D341Med (cell line): ENCODE measurements around the gene GRM5.
"Not testable (repeated sequence)": the region's sequence is repeated elsewhere in the genome, so short reads cannot be mapped to it uniquely, and the experiment has no call there.

Source experiments
- DNase-seq: peaks from one replicate; pipeline ENCODE4 v3.0.0; 2012; ENCODE audit warnings: low spot score

GRM5 gene

DNA sequence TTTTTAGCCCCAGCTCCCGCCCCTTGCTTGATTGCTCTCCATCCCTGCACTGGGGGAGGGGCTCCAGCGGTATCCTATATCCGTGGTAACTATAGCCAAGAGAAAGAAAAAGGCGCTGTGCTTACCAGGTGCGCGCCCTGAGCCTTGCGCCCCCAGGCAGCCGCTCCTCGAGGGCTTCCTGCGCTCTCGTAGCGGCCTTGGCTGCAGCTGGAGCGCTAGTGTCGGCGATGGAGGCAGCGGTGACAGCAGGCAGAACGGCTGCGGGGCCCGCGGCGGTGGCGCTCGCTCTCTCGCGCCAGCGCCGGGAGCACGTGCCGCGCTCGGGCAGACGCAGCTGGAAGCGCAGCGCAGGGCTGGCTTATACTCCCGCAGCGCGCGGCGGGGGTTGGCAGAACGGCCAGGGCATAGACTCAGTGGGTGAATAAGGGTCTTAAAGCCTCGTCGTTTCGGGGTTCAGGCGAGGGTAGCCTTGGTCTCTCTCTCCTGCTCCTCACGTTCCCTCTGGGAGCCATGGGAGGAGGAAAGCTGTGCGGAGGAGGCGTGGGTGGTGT is at the start of gene GRM5:
TSS of gene GRM5 (minus strand) at position 332 of the 551 bp plus-strand sequence. CDS start 18,110 bp downstream, outside the sequence.
- DNase-seq: peak; percentile 63

DNA sequence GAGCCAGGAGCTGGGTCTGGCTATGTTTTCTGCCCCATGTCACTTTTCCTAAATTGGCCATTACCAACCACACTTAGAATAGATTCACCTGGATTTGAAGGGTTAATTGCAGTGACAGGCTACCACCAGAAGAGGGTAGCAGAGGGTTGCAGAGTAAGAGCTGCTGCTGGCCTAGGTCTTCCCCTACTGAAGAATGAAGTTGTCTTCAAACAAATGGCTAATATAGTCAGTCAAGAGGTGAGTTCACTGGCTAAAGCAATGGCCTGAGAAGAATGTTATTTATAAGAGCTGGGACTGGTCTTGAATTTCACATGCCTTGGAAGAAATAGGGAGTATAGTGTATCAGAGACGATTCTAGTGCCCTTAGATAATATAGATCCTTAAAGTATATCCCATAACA is 32.2 kb upstream of the GRM5 start:
- not testable (repeated sequence) for DNase-seq

DNA sequence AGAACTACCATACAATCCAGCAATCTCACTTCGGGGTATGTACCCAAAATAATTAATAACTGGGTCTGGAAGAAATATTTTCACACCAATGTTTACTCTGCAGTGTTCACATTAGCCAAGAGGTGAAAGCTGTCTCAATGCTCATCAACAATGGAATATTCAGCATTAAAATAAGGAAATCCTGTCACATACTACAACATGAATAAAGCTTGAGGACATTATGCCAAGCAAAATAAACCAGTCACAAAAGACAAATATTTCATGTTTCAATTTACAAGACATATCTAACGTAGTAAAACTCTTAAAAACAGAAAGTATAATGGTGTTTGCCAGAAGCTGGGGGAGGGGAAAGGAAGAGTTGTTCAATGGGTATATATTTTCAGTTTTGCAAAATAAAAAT is 28.0 kb upstream of the GRM5 start:
- DNase-seq: not testable (repeated sequence)

DNA sequence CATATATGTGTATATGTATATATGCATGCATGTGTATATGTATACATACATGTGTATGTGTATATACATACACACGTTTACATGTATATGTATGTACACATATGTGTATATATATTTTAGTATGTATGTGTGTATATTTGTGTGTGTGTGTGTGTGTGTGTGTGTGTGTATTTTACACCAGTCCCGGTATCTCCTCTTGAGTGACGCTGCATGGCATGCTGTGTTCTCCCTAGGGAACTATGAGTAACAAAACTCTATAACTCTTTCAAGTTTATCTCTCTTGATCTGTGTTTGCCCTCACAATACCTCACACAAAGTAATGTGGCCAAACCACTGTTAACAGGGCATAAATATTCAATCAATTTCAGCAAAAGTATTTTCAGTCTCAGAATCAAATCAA is 19.2 kb upstream of the GRM5 start:
- DNase-seq: not testable (repeated sequence)

DNA sequence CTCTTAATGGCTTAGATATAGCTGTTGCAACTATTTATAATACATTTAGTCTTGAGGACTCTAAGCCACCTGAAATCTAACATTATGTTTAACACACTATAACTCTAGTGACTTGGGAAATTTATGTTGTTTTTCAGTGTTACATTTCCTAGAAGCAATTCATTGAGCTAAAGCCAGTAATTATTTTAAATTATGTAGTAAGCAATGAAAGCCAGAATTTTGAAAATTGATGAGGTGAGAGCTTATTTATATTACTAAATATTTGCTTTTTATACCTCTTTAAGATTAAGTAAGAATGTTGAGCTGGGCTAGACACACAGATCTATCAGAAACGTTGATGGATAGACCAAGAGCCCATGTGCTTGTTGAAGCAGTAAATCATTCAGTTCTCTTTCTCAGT is 5.1 kb upstream of the GRM5 start:
- DNase-seq: not testable (repeated sequence)

DNA sequence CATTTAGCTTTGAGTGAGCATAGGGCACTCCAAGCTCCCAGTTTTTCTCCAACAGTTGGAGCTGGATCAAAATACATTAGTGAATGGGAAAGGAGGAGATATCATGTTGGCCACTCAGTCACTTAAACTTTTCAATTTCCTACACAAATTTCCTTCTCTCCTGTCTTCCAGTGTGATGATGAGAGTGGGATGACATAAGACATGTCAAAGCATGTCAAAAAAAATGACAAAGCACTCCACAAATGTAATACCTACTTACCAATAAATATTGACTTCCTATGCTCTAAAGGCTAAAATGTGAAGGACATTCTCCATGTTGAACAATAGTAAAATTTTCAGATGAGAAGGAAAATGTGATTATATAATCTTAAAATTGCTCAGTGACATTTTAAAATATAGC is 1.5 kb upstream of the GRM5 start:
- DNase-seq: no peak

DNA sequence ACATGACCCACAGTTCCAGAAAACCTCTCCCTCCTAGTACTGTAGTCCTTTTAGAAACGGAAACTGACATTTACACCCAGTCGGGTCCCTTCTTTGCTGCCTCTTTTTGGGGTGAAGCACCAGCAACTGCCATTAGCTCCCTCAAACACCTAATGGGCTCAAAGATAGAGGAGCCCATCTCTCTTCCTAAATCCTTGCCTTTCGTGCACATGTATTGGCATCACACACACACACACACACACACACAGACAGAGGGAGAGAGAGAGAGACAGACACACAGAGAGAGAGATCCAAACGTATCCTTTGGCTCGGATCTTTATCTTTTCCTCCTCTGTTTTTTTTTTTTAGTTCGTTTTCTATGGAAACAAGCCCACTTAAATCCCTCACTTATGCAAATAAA is 716 bp downstream of the GRM5 start:
- no peak for DNase-seq

DNA sequence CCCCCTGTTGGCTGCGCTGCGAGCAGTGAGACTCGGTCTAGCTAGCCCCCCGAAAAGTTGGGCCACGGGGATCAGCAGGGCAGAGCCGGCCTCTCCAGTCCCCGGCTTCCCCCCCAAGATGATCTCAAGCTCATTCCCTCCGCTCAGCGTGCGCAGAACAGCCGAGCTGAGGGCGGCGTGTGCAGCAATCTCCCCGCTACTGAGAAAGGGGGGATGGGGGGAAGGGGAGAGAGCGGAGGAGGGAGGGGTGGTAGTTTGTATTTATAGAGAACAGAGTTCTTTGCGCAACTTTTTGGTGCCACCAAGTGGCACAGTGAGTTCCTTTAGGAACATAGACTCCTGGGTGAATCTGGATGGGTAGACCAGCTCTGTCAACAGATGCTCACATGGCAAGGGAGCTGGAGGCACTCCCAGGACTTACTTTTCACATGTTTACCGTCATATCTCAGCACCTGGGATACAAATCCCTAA is 2.3 kb downstream of the GRM5 start:
- DNase-seq: not testable (repeated sequence)

DNA sequence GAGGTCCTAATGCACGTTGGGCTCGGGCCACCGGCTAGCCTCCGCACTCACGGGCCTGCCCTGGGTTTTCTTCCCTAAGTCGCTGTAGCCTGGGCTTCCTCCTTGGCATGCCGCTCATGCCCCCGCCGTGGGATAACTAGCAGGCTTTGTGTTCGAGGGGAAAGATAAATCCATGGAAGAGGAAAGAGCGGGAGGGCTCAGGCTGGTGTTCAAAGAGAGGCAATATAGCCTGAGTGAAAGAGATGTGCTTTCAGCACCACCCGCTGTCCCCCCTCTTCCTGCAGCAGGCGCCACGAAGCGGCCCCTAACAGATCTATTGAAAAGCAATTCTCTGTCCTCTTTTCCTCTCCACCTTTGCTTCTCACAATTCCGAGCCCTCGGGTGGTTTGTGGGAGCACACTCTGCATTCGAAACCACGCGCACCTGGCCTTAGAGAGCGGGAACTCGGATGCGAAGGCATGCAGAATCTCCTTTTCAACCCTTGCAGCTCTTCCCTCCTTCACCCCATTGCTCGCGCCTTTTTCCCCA is 2.9 kb downstream of the GRM5 start:
- not testable (repeated sequence) for DNase-seq

DNA sequence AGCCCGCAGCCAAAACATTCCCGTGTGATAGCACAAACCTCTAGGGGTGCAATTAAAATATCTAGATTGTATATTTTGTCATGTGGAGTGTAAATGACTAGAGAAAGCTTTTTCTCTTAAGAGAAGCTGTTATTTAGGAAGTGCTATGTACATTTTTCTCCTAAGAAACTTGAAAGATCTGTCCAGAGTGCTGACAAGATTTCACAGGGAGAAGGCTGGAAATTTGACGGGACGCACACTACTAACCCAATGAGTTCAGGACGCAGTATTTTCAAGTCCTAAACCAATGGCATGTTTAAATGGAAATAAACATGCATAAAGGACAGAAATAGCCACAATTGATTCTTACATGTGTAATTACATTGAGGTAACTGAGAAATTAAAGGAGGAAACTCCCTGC is 3.9 kb downstream of the GRM5 start:
- DNase-seq: not testable (repeated sequence)

DNA sequence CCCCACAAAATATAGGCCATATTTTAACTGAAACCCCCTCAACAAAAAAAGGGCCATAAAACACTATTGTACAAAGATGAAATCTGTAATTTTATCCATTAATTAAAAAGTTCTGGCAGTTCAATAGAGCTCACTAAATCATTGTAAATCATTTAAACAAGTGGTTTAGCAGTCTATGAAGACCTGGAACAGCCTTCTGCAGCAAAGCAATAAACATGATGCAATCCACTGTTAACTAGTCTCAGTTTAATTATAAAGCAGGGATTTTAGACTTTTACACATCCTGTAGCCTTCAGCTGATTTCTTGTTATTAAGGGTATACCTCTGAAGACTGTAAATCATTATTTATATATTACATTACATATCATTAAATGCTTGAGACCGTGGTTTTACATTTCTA is 8.4 kb downstream of the GRM5 start:
- not testable (repeated sequence) for DNase-seq

DNA sequence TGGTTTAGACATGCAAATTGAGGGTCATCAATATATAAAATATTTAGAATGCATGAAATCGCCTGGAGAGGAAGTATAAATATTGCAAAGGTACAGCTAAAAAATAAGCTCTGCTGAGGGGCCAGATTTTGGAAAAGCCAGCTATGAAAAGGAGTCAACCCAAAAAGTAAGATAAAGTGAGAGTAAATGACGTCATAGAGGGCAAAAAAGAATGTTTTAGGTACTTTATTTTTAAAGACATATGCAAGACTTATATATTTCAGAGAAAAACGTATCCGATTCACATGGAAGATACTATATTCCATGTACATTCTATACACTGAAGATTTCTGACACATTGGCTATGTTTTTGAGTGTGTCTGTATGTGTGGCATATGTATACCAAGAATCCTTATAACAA is 13.6 kb downstream of the GRM5 start:
- no peak for DNase-seq

DNA sequence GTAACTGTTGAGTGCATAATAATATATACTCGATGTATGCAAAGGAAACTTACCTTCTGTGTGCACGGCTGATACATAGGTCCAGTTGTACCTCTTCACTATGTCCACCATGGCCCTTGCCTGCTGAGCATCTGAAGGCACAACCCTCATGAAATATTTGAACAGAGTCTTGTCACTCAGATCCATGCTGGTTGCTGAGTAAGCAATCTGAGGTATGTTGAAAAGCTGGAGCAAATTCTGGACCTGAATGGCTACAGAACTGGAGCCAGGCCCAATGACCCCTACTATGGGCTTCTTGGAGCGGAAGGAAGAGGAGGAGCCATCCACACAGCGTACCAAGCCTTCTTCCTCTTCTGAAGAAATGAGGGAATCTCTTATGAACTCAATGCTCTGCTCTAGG is 18.6 kb downstream of the GRM5 start:
- DNase-seq: not testable (repeated sequence)

DNA sequence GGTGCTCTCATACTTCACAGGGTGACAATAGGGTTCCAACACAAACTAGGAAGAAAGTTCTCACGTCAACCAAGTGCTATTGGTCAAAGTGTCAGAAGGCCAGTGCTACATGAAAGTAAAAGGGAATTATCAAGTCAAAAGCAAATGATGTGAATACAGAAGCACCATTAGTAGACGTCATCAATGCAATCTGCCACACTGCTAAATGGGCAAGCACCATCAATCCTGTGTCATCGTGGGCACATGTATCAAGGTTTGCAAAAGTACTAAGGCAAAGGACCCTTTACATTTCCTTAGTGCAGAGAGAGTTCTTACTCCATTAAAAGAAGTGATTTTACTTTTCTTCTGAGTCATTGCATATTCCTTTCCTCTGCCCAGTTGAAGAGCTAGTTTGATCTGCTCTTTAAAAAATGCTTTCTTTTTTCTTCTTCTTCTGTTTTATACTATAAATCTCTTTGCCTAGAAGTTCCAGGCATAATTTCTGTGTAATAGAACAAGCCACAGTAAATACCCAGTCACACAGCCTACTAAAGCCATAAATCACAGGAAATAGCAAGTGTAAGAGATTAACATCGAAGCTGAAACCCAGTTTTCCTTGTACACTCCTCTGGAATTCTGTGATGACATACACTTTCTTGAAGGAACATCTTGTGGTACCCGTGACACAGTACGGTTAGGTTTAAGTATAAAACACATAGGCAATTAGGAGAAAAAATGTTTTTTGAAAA is 21.8 kb downstream of the GRM5 start:
- not testable (repeated sequence) for DNase-seq

DNA sequence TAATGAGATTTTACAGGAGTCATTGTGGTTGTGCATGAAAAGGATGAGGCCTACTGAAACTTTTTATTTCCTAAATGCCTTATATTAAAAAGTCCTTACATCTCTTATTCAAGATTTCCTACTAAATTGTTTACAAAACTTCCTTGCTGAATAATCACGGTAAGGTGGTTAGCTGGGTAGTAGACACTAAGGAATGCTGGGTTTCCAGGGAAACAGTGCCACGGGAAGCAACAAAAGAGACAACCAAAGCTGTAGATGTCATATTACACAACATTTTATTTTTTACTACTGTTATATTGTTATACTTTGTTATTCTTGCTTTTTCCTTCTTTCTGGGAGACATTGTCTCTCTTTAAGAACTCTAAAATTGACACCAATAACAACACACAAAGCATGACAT is 36.1 kb downstream of the GRM5 start:
- not testable (repeated sequence) for DNase-seq

DNA sequence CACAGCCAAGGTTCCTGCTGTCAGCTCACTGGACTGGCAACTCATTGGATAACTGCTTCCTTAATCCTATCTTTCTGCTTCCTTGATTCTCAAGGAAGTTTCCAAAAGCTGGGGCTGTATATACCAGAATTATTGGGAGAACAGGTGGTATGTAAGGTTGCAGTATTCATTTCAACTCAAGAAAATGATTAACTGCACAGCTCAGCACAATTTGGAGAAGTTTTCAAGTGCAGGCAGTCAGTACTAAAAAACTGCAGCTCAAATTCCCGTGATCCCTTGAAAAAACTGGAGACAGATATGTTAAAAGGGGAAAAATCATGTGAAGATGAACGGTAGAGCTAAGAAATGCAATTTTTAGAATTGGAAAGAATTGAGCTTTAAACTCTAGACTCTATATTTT is 44.4 kb downstream of the GRM5 start:
- no peak for DNase-seq

DNA sequence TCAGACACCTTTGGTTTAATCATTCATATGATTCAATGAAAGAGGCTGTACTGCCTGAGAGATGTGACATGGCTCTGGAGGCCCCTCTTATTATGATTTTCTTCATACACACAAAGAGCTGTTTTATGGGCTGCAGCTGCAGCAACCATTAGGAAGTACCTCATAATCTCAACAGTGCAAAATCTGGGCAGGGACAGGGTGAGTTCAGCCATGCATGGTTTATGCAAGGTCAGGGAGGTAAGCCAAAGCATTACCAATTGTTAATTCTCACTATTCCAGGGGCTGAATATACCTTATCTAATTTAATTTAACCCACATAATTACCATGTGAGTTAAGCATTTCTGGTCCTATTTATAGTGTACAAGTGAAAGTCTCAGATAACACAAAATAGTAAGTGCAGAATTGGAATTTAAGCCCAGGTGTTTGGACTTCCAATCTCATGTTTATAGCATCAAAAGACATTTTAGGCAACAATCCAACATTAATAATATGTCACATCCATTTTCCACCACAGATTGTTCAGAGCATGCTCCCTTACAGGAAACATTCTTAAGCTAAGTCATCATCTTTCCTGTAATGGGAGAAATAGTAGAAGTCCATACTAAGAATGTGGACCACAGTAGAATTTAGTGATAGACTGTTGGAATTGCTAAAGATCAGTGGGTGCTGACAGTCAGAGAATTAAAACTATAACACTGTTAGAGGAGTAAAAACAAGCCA is 45.8 kb downstream of the GRM5 start:
- DNase-seq: not testable (repeated sequence)

DNA sequence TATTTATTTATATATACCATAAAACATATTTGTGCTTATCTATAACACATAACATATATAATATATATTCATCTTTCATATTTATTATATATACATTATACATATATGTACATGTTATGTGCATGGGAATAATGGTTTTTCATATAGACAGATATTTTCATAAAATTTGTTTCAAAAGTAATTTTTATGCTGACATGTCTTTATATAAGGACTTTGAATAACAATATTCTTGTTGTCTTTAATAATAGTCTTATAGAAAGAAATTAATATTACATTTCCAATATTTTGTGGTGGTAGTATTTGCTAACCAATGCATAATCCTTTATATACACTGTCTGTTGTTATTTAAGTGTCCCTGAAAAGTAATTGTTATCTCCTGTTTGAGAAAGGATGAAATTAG is 49.6 kb downstream of the GRM5 start:
- DNase-seq: no peak

DNA sequence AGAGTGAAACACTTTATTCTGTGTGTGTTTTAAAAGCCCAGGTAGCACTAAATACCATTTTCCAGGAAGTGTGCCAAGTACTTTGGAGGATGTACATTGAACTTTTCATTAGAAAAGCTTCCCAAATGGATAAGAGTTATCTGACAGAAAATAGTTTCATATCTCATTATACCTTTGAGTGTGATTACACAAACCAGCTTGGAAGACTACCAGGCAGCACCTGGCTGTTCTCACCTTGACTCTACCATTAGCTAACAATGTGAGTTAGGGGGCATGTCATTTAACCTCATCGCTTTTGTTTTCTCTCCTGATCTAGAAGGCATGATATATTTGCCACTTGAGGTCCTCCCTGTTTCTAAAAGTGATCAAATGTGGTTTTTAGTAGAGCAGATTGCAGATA is 50.2 kb downstream of the GRM5 start:
- DNase-seq: no peak

DNA sequence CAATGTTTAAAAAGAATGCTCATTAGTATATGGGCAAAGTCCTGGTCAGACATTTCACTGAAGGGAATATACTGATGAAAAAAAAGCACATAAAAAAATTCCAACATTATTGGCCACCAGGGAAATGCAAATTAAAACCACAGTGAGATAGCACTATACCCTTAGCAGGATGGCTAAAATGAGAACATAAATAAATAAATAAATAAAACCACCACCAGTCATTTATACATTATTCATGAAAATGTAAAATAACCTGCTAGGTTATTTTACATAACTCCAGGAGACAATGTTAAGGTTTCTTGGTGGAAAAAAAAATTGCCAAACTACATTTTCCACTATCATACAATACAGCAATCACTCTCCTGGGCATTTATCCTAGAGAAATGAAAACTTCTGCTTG is 64.9 kb downstream of the GRM5 start:
- not testable (repeated sequence) for DNase-seq

DNA sequence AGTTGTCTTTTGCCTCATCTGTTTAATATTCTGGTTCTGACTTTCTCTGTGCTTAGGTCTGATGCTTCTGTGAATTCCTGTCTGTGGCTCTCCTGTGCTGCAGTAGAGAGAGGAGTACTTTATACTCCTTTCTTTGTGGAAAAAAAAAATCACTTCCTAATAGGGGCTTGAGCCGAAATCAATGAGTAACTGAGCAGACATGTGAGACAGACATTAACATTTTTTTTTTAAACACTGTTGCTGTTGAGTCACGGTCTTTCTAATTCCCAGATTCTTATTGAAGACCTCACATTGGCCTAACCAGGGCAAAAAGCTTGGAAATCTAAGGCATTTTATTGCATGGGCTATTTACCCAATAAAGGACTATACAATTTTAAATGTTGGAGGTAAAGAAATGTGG is 86.1 kb downstream of the GRM5 start:
- DNase-seq: no peak

DNA sequence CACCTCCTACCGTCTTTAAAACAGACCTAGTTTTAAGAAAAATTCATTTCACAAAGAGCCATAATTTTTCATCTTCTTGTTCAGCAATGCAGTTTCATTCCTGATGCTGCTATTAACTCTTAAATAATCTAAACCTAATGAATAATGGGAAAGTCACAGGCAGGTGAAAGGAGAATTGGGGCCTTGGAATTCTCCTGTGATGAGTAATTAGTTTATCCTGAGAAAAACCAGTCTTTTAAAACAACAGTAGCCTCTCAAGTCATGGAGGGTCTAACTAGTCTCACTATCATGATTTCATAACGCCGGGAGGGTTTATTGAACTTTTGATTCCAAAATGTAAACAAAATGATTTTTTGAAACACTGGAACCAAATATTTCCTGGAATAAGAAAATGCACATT is 86.8 kb downstream of the GRM5 start:
- DNase-seq: not testable (repeated sequence)

DNA sequence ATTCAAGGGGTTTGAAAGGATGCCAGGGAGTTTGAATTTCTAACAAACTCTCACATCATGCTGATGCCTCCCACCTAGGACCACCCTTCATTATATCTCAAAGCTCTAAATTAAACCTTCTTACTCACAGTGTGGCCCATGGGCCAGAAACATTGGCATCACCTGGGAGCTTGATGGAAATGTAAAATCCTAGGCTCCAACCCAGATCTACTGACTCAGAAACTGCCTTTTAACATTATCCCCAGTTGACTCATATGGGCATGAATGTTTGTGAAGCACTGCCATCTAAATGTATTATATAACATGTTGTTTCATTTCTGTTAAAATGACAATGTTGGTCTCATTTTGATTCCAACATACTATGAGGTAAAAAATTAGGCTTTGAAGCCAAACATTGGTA is 90.3 kb downstream of the GRM5 start:
- DNase-seq: not testable (repeated sequence)
